ENCODE measurements around the gene ART4.

DNA sequence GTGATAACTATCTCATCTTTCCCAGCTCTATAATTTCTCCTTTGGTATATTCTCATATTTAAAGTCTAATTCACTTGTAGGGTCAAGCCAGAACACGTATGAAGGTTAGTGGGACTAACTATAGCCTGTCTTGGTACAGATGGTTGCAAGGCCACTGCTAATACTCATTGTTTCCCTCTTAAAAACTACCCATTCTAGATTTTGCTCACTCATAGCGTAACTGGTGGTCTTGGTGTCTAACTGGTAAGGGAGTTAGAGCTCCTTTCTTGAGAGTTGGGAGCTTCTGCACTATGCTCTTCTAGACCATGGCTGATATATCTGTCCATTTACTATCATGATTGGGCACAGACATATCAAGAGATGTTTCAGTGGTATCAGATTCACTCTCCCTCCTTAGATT is 33.5 kb upstream of the ART4 start:
- TF ChIP-seq, protein P1, sequence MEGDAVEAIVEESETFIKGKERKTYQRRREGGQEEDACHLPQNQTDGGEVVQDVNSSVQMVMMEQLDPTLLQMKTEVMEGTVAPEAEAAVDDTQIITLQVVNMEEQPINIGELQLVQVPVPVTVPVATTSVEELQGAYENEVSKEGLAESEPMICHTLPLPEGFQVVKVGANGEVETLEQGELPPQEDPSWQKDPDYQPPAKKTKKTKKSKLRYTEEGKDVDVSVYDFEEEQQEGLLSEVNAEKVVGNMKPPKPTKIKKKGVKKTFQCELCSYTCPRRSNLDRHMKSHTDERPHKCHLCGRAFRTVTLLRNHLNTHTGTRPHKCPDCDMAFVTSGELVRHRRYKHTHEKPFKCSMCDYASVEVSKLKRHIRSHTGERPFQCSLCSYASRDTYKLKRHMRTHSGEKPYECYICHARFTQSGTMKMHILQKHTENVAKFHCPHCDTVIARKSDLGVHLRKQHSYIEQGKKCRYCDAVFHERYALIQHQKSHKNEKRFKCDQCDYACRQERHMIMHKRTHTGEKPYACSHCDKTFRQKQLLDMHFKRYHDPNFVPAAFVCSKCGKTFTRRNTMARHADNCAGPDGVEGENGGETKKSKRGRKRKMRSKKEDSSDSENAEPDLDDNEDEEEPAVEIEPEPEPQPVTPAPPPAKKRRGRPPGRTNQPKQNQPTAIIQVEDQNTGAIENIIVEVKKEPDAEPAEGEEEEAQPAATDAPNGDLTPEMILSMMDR (IDR thresholded peaks at IDR 0.05; ENCODE audit: low read depth, low read length) = no peak
- TF ChIP-seq EZH2phosphoT487 (IDR thresholded peaks at IDR 0.05; ENCODE audit: low read depth) = no peak

Measured in OCI-LY3 (cell line).